COR-L47 (cell line): Measurements from ENCODE around the gene ZNF789.
"Not testable (repeated sequence)": the region's sequence is repeated elsewhere in the genome, so short reads cannot be mapped to it uniquely, and the experiment has no call there.

ENCODE experiments used
- DNase-seq: peaks from one replicate; lab custom pipeline; 2025; lab: John Stamatoyannopoulos, UW

Gene ZNF789

DNA sequence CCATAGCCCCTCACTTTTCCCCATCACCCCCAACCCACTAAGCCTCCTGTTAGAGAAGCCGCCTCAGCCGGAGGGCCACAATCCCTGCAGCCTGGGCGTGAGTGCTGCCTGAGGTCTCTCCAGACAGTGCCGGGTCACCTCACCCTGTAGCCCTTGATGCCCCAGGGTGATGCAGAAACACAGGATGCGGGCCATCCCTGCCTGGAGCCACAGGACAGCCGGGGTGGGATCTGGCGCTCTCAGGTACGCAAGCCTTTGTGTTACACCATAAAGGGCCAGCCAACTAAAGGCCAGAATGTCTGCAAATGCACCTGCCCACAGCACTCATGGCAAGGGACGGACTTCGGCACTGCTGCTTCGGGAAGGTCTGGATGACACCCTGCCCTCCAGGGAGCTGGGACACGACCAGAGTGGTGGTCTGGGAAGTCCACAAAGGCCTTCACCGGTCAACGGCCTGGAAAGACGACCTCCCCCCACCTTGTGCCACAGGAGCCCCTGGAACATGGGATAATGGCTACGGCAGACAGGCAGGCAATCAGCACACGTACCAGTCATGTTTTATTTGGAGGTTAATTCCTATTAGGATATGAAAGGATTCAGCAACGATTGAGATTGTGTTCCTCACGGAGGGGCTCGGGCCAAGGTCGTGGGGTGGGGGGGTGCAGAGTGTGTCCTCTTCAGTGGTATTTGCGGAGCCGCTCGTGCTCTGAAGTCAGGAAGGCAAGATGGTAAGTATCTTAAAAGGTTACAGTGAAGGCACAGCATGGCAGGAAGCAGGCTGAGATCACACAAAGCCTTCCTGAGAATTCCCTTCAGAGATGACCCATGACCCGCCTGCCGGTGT lies 14.8 kb upstream of the ZNF789 start:
- no peak for DNase-seq

DNA sequence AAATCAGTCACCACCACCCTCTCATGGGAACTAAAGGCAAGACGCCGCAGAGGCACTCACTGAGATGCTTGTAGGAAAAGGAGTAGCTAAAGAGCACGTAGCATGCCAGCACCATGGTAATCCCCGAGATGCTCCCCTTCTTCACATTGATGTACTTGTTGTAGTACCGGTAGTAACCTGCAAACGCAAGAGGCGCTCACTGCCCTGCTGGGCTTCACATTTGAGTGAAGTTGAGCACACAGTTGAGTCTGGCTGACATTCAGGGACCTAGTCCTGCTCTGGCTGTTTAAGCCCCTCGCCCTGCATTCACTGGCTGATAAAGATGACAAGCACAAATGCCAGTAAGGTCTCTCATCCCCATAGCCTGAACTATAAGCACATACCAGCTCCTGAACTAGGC lies 13.6 kb upstream of the ZNF789 start:
- peak; percentile 3 for DNase-seq

DNA sequence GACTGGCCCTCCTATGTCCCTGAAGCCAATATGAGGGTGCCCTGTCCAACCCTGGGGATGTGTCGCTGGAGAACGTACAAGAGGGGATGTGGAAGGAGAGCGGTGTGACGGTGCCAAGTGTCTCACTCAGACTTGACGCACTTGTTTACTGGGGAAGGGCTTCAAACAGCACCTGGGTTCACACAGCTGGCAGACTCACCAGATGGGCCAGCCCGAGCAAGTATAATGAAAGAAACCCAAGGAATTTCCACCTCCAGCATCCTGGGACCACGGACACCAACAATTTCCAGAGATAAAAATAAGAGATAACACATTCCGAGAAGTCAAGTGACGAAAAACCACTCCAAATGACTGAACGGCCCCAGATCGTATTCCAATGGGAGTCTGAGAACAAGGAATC lies 12.0 kb upstream of the ZNF789 start:
- DNase-seq, result no peak

DNA sequence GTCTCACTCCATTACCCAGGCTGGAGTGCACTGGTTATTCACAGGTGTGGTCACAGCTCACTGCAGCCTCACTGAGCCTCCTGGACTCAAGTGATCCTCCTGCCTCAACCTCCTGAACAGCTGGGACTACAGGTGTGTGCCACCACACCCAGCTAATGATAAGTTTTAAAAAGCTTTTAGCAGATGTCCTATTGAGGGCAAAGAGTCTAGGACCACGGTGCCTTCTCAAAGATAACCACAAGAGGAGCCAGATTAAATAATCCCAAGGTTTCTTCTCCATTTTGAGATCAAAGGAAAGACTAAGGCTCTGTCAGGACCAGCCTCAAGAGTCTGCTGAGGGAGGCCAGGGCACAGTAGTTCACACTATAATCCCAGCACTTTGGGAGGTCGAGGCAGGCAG lies 11.5 kb upstream of the ZNF789 start:
- no peak for DNase-seq

DNA sequence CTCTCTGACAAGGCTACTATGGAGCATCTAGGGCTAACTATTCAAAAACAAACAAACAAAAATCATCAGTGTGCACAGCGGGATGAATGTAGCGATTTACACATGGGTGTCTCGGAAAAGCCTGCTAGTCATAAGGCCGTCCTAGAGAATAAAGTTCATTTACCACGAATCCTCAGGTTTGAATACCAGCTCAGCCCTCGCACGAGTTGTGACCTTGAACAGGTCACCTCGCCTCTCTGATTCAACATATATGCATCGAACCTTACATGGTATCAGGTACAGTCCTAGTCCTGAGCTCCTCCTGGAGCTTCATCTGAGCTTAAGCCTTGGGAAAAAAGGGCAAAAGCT lies 7.3 kb upstream of the ZNF789 start:
- DNase-seq, result no peak

DNA sequence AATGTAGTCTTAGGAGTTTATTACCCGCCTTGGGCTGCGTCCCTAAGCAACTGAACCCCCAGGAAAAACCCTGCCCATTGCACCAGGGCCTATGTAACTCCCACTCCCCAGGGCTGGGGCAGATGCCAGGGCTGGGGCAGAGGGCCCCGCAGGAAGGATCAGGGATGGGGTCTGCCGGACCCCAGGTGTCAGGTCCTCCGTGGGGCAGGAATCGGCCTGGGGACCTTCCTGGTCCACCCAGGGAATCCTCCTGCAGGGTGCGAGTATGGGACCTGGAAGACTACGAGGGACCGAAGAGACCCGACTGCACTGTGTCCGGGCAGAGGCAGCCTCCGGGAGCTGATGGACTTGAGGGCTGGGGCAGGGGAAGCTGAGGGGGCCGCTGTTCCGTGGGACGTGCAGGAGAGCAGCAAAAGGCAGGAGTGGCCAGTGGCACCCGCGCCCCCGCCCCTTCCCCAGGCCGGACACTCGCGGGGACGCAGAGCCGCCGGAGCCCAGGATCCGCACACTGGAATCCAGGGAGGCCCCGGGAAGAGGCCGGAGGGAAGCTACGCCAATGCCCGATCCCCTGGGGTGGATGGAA lies 4.3 kb upstream of the ZNF789 start:
- no peak for DNase-seq

DNA sequence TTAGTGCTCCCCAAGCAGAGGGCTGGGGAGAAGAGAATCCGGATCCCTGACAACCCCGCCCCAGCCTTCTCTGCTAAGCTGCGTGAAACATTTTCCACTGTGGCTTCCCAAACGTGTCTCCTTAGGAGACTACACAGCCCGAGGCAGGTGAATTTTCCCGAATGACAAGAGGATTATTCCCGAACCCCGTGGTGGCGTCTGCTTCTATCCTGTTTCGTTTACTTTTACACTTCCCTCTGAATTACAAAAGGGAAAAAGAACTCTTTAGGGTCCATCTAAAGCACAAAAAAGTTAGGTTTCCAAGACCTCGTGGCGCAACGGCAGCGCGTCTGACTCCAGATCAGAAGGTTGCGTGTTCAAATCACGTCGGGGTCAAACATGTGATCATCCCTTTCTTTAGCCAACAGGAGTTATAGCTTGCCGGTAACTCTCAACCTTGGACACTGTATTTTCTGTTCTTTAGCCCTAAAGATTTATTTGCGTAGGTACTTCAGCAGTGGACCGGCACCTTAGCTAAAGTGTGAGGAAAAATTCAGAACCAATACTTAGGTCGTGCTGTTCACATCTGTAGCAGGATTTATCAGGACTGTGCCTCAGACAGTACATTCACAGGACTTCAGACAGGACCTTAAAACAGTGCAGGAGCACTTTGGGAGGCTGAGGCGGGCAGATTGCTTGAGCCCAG lies 3.2 kb upstream of the ZNF789 start:
- no peak for DNase-seq

DNA sequence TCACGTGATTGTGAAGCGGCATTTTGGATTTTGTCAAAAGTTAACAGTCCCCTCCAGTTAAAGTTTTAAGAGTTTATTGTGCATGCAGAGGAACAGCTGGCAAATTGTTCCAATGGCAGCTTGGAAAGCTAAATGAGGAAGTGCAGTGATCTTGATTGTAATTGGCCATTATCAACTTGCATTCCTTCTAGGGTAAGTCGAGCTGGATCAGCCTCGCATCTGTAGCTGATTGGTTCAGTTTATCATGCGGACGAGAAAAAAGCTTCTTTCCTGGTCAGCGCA lies 566 bp downstream of the ZNF789 start:
- no peak for DNase-seq

DNA sequence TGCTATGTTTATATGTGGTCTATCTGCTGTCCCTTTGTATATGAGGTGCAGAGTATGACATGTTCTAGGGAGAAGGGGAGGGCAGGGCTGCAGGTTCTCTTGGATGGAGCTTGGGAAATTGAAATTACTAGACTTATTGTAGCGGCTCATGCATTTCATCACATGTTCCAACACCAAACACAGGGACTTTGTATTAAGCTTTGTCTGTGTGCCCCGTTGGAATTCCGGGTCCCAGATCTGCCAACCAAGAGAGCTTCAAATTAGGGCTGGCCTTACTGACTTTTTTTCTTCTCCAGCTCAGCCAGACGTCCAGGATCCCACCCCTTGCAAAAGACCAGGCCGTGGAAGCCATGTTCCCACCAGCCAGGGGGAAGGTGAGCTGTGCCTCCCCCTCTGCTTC lies 3.4 kb downstream of the ZNF789 start:
- no peak for DNase-seq

DNA sequence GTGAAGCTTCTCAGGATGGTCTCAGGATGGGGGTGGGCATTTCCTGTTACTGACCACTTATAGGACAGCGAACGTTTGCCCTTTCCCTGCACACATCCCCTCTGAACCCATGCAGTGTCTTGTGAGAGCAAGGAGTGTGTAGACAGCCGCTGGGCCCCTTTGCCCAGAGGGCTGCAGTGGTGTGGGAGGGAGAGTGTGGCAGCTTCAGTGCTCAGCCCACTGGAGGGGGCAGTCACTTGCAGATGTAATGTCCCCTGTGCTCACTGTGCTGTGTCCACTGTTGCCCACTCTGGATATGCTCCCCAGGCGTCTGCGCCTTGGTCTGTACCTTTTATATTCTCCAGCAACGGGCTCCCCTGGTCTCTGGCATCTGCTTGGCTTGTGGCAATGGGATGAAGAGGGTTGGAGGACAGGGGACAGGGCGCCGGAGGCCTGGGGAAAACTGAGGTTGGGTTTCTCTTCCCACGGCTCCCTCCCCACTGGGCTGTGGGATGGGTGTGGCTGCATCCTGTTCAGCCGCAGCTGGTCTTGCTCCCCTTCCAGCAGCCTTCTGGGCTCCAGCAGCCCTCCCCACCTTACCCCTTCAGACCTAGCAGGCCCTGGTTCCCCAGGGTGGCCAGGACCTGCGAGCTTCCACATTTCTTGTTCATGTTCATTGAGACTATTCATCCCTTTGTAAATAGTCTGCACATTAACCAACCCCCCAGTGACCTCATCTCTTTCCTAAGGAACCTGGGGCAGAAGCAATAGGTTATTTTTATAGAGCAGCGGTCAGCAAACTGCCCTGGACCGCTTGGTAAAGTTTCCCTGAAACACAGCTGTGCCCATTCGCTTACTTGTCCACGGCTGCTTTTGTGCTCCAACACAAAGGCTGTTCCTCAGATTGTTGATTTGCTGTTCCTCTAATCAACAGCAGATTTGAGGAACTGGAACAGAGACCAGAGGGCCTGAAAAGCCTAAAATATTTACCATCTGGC lies 6.1 kb downstream of the ZNF789 start:
- no peak for DNase-seq

DNA sequence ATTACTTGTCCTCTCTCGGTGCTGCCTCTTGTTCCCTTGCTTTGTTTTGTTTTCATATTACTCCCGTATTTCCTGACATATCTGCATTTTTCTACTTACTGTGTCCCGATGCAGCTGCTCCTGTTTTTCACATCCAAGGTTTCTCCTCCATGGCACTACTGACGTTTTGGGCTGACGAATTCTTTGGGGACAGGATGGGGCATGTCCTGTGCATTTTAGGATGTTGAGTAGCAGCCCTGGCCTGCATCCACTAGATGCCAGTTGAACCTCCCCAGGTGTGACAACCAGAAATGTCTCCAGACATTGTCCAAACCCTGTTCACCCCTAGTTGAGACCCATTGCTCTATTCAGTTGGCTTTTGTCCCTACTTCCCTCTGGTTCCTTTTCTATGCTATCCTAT lies 12.4 kb downstream of the ZNF789 start:
- DNase-seq, result no peak

DNA sequence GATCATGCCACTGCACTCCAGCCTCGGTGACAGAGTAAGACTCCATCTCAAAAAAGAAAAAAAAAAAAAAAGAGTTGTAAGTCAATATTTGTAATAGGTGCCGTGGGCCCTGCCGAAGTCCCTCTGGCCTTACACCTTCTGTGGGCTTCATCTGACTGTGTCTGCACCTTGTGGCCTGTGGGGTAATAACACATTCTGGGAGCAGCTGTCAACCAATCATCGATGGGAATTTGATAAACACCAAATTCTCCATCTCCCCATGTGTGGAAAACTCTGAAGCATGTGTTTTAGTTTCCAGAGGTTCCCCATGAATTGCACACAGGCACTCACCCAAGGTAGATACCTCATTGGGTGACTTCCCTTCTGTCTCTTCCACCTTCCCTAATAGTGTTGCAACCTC lies 16.5 kb downstream of the ZNF789 start:
- no peak for DNase-seq

DNA sequence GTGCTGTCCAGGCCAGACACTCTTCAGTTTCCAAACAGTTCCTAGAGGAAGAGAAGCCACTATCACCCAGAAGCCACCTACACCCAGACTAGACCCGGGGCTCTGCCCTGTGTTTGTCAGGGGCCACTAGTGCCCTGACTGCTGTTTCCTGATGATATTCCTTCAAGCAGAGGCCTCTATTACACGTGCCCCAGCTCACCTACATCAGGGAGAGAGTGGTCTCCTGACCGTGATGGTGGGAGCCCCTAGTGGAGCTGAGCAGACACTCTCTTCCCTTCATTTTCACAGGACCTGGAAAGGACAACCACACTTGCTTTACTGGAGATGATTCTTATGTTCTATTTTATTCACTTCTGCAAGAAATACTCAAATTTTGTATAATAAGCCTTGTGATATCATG lies 18.2 kb downstream of the ZNF789 start:
- no peak for DNase-seq

DNA sequence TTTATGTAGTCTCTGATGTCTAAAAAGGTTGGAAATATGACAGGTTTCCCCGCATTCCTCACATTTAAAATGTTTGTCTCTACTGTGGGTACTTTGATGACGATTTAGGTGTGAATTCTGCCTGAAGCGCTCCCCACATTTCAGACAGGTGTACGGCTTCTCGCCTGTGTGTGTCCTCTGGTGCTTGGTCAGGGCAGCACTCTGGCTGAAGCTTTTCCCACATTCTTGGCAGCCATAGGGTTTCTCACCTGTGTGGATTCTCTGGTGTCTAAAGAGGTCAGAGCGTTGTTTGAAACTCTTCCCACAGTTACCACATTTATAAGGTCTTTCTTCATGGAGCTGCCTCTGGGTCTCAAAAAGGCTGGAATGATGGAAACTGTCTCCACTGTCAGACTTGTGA lies 21.1 kb downstream of the ZNF789 start:
- DNase-seq, result no peak

DNA sequence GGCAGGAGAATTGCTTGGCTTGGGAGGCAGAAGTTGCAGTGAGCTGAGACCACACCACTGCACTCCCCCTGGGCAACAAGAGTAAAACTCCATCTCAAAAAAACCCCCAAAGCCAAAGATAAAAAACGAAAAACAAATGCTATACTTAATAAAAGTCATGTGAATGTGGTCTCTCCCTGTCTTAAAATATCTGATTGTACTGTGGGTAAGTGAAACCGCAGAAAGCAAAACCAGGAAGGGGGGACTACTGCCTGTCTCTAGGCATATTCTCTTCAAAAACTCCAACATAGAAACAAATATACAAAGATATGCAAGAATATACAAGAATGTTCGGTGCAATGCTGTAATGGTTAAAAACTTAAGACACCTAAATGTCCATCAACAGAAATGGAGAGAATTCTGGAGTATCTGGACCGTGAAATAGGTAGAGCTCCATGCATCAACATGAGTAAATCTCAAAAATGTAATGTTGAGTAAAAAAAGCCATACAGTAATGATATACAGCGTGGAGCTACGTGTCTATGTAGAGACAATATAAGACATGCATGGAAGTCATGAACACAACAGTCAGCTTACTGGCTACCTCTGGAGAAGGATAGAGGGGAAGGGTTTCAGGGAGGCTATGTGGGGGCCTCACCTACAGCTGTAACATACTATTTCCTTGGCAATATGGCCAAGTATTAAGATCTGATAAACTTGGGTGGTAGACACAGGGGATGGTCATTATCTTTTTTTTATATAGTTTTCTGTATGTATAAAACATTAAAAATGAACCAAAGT lies 25.3 kb downstream of the ZNF789 start:
- no peak for DNase-seq

DNA sequence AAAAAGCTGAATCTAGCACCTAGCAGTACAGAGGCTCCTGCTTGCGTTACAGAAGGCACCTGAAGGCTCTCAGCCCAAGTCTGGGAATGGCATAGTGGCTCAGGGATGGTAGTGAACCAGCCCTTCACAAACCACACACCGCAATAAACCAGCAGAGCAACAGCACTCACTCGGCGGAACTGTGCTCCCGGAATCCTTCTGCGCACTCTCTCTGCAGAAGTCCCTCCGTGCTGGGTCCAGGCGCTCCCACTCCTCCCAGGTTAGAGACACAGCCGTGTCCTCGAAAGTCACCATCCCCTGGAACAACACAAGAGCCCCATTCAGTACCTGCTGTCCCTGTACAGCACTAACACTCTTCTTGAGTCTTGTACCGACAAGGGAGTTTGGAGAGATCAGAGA lies 25.9 kb downstream of the ZNF789 start:
- DNase-seq, result no peak

DNA sequence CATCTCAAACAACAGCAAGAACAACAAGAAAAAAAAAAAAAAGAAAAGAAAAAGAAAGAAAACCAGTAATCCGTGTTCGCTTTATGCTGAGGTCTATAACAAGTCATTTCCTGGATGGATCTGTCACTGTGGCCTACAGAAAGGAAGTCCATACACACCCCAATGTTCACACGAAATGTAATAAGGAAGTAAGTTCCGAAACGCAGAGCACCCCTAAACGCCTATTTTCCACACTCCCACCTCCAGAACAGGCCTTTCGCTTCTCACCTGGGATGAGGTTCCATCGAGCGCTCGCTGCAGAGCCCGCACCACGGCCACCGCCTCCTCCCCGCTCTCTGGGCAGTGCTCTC lies 26.7 kb downstream of the ZNF789 start:
- DNase-seq, result no peak

DNA sequence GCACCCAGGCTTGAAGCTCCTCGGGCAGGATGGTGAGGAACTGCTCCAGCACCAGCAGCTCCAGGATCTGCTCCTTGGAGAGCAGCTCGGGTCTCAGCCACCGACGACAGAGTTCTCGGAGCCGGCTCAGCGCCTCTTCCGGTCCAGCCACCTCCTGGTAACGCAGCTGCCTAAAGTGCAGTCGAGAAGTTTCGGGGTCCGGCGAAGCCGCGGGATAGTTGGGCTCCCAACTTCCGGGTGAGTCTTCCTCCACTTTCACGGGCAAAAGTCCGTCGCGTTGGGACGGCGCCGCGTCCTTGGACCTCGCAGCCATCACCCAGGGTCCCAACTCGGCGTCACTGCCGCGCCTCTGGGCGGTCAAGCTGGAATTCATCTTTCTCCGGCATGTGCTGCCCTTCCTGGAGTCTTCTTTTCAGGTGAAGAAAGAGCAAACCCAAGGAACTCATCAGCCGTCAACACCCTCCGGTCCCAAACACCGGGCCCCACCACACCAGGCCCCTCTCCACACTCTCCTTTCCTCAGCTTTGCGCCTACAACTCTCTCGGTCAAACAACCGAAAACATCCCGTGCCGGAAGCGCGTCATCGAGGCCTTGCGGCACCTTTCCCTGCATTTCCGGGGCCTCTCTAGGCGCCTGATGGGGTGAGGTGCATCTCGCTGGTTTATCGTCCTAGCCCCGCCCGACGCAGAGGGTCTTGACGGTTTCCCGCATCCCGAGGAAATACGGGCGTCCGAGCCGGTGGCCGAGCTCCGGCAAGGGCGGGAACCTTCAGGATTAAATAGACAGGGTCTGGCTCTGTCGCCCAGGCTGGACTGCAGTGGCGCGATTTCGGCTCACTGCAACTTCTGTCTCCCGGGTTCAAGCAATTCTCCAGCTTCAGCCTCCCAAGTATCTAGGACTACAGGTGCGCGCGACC lies 27.3 kb downstream of the ZNF789 start, which contains the start of gene ZNF394:
Gene ZNF394 (minus strand): TSS at position 561 of the 916 bp plus-strand sequence. CDS start 188 bp downstream, at position 373.
- peak; percentile 90 for DNase-seq

DNA sequence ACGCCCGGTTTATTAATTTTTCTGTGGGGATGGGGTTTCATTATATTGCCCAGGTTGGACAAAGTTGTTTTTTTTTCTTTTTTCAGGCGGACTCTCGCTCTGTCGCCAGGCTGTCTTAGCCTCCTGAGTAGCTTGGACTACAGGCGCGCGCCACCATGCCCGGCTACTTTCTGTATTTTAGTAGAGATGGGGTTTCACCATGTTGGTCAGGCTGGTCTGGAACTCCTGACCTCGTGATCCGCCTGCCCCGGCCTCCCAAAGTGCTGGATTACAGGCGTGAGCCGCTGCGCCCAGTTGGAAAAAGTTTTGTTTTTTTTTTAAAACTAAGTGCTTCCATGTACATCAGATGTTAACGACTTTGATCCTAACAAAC lies 27.9 kb downstream of the ZNF789 start:
- DNase-seq, result no peak

DNA sequence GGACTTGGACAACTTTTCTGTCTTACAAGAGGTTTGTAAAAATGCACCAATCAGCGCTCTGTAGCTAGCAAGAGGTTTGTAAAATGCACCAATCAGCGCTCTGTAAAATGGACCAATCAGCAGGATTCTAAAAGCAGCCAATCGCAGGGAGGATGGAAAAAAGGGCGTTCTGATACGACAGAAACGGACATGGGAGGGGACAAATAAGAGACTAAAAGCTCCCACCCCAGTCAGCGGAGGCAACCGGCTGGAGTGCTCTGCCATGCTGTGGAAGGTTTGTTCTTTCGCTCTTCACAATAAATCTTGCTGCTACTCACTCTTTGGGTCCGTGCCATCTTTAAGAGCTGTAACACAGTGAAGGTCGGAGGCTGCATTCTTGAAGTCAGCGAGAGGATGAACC lies 28.5 kb downstream of the ZNF789 start:
- not testable (repeated sequence) for DNase-seq

DNA sequence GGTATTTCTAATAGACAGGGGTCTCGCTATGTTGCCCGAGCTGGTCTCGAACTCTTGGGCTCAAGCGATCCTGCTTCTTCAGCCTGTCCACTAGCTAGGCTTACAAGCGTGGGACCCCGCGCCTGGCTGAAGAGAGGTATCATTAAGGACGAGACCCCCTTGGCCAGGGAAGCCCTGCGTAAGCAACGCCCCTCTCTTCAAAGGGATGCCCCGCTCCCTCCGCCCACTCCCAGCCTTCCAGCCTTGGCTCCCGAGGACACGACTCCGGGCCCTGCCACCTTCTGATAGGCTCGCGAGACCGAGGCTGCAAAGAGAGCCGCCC lies 31.6 kb downstream of the ZNF789 start:
- no peak for DNase-seq
